Activated CD8-positive, alpha-beta T cell treated with anti-CD3 and anti-CD28 coated beads for 36 hours (primary cell): ENCODE data around the gene ATP2B2. TPM values are rescaled to one million over a fixed set of nuclear protein-coding genes. Genes with fewer than 3 reads are reported as not detected.

Experiments used
- ATAC-seq: fragments of 200-7000 bp; cut with Tn5 transposase; one replicate; pipeline ENCODE4 v1.10.0; 2021; ENCODE audit warnings: mild to moderate bottlenecking, moderate library complexity
- CTCF ChIA-PET: fragments of 350-600 bp; sonication (Branson Sonifier 250); formaldehyde crosslinking; loops from one replicate; lab custom pipeline; 2021; ENCODE audit warnings: antibody characterized with exemption; lab: Charles Lee
- POLR2A ChIA-PET: fragments of 350-600 bp; sonication (Branson Sonifier 250); formaldehyde crosslinking; loops from one replicate; lab custom pipeline; 2021; ENCODE audit warnings: antibody characterized with exemption; lab: Charles Lee
- DNase-seq: peaks from one replicate; pipeline ENCODE4 v3.0.0-alpha.2; 2020
- H3K27ac Mint-ChIP-seq: one replicate; pipeline ENCODE4 v1.8.0; 2021; ENCODE audit warnings: mild to moderate bottlenecking, mixed read lengths
- H3K27me3 Mint-ChIP-seq: one replicate; pipeline ENCODE4 v1.8.0; 2021; ENCODE audit warnings: mixed read lengths
- H3K36me3 Mint-ChIP-seq: one replicate; pipeline ENCODE4 v1.8.0; 2021; ENCODE audit warnings: low read depth, mixed read lengths
- H3K4me1 Mint-ChIP-seq: one replicate; pipeline ENCODE4 v1.8.0; 2021; ENCODE audit warnings: low read depth, mixed read lengths
- H3K4me3 Mint-ChIP-seq: one replicate; pipeline ENCODE4 v1.8.0; 2021; ENCODE audit warnings: mild to moderate bottlenecking, moderate library complexity, mixed read lengths
- H3K9me3 Mint-ChIP-seq: one replicate; pipeline ENCODE4 v1.8.0; 2021; ENCODE audit warnings: mixed read lengths
- CTCF ChIP-seq: fragments of 200-600 bp; IDR thresholded peaks from one replicate; pipeline ENCODE4 v1.8.0; 2022; ENCODE audit warnings: antibody characterized with exemption, mild to moderate bottlenecking
- intact Hi-C: fragments of 100-400 bp; cut with micrococcal nuclease; formaldehyde crosslinking; loops from one replicate; pipeline ENCODE4 v1.10.0; 2022
- total RNA-seq, 2 experiments: library from RNA; stranded (reverse); gene quantifications; one replicate each; pipeline ENCODE4 v1.2.3, GENCODE V29; 2021

ATP2B2 gene
- total RNA-seq, 2 experiments from 2014 or later = not detected

DNA sequence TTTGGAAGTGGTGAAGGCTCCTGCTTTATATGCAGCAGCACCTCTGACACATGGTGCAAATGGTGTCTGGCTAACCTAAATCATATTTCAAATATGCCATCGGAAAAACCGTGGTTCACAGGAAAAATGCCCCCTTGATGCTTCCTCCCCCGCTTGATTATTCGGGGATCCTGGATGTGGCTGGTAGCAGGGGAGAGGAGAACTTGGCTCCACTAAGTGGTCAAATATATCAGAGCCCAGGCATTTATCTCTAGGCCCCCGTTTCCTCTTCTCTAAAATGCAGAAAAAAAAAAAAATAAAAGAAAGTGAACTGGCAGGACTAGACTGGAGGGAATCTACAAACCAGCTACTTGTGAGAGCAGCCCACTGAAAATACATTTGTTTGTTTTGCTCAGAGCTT lies 18.2 kb upstream of the ATP2B2 start:
- intact Hi-C loops = no loop called here
- ChIA-PET POLR2A (no interaction called here), CTCF (interaction anchor here (2.0 kb wide), 1 partner anchor 179 kb away, joined by 4 read pairs; no protein-coding TSS in a partner anchor)
- DNase-seq = no peak
- Mint-ChIP-seq H3K27ac (no peak overlapping the region), H3K36me3 (no peaks in the 10 kb centered on the region), H3K9me3 (no peaks in the 10 kb centered on the region), H3K4me1 (no peaks in the 10 kb centered on the region), H3K27me3 (peaks cover 16% of the 10 kb centered on the region), H3K4me3 (no peak overlapping the region)
- no peak for ATAC-seq
- no peak for TF ChIP-seq CTCF

DNA sequence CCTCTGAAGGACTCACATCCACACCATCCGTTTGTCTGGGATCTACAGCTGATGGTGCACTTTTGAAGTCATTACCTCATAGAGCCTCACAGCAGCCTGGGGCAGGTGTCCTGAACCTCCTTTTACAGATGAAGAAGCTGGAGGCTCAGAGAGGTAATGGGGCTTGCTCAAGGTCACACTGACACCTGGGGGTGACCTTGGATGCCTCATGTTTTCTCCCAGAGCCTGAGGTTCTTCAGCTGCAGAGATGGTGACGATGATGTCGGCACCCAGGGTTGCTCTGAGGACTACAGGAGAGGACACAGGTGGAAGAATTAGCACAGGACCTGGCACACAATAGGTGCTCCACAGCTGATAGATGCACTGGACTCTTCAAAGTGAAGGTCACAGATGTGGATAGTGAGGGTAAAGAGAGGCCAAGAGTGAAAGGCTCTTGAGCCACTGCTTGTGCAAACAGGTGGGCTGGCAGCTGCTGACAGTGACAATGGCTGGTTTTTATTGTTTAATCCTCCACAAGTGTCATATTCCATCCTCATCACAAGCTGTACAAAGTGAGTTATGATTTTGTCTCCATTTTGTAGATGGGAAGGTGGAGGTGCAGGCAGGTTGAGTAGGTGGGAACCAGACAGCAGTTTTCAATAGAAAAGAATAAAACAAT lies 17.4 kb upstream of the ATP2B2 start:
- Mint-ChIP-seq H3K4me3 (no peak overlapping the region), H3K27ac (no peak overlapping the region), H3K4me1 (no peaks in the 10 kb centered on the region), H3K9me3 (no peaks in the 10 kb centered on the region), H3K36me3 (no peaks in the 10 kb centered on the region), H3K27me3 (peaks cover 16% of the 10 kb centered on the region)
- no peak for TF ChIP-seq CTCF
- intact Hi-C loops = no loop called here
- ATAC-seq (no peak), DNase-seq (no peak)
- POLR2A ChIA-PET = no interaction called here
- CTCF ChIA-PET = interaction anchor here (1.2 to 2.0 kb wide), 2 partner anchors 15 to 178 kb away, joined by 3 to 4 read pairs; no protein-coding TSS in a partner anchor

DNA sequence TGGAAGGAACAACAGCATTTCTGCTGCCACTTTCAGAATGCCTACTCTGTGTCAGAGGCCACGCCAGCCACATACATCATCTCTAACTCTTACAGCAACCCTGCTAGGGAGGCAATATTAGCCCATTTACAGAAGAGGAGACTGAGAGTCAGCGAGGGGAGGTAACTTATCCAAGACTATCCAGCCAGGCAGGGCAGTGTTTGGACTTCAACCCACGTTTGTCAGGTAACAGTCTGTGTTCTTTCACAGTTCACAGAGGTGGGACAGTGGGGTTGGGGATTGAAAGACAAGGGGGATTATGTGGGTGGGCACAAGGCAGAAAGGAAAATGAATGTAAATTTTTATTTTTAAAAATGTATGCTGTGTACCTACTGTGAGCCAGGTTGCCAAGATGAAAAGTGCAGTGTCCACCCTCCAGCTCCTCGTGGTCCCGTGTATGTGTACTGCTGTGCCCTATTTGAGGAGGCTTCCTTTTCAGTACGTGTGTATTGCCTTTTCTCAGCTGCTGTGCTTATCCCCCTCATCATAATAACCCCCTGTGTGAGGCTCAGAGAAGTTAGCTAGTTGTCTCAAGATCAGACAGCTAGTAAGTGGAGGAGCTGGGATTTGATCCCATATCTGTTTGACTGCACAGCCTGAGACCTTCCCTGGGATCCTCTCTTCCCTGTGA lies 16.5 kb upstream of the ATP2B2 start:
- Mint-ChIP-seq H3K4me1 (no peaks in the 10 kb centered on the region), H3K27me3 (peaks cover 16% of the 10 kb centered on the region), H3K27ac (no peak overlapping the region), H3K9me3 (no peaks in the 10 kb centered on the region), H3K36me3 (no peaks in the 10 kb centered on the region), H3K4me3 (no peak overlapping the region)
- DNase-seq = no peak
- ATAC-seq = no peak
- POLR2A ChIA-PET = no interaction called here
- intact Hi-C loops = no loop called here
- CTCF ChIA-PET = interaction anchor here (1.2 to 2.0 kb wide), 2 partner anchors 16 to 177 kb away, joined by 3 to 4 read pairs; no protein-coding TSS in a partner anchor
- TF ChIP-seq CTCF = no peak

GRCh38 chr3:10520072-10520471 lies 14.7 kb upstream of the ATP2B2 start:
- ATAC-seq (no peak), DNase-seq (no peak)
- no peaks in the 10 kb centered on the region for H3K9me3 Mint-ChIP-seq
- peaks cover 12% of the 10 kb centered on the region for H3K27me3 Mint-ChIP-seq
- H3K36me3 Mint-ChIP-seq = no peaks in the 10 kb centered on the region
- ChIA-PET CTCF (no interaction called here), POLR2A (interaction anchor here (0.6 kb wide), 1 partner anchor 129 kb away, joined by 4 read pairs; no protein-coding TSS in a partner anchor)
- no peaks in the 10 kb centered on the region for H3K4me1 Mint-ChIP-seq
- TF ChIP-seq CTCF = no peak
- no peak overlapping the region for H3K4me3 Mint-ChIP-seq
- H3K27ac Mint-ChIP-seq = no peak overlapping the region
- intact Hi-C loops = no loop called here

DNA sequence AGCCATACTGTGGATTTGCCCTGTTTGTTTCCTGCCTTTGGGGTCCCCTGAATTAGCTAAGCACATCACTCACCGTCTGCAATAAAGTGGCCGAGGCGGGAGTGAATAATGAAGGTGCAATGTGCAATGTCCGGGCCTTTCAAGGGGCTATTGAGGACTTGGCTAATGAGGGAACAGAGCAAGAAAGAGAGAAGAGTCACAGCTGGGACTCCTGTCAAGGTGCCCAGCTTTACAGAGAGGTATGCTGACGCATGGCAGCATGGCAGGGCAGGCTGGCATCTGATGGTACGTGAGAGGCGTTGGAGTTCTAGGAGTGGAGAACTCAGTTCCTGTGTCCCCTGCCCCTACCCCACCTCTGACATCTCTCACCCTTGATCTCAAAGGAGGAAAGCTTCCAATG lies 13.8 kb upstream of the ATP2B2 start:
- Mint-ChIP-seq H3K4me3 (no peak overlapping the region), H3K27me3 (peaks cover 6% of the 10 kb centered on the region), H3K27ac (no peak overlapping the region), H3K36me3 (no peaks in the 10 kb centered on the region), H3K9me3 (no peaks in the 10 kb centered on the region), H3K4me1 (no peaks in the 10 kb centered on the region)
- POLR2A ChIA-PET = no interaction called here
- no peak for TF ChIP-seq CTCF
- CTCF ChIA-PET = no interaction called here
- DNase-seq (no peak), ATAC-seq (no peak)
- intact Hi-C loops = no loop called here
